Kidney capillary endothelial cell (primary cell): ENCODE measurements around the gene PALB2.
A peak's percentile ranks its signal among the peaks of the same experiment; 100 is the strongest.
"Not testable (repeated sequence)": the region's sequence is repeated elsewhere in the genome, so short reads cannot be mapped to it uniquely, and the experiment has no call there.

ENCODE experiments used
- DNase-seq: peaks from one replicate; pipeline ENCODE4 v3.0.0-alpha.2; 2018; ENCODE audit warnings: low spot score

The PALB2 gene

DNA sequence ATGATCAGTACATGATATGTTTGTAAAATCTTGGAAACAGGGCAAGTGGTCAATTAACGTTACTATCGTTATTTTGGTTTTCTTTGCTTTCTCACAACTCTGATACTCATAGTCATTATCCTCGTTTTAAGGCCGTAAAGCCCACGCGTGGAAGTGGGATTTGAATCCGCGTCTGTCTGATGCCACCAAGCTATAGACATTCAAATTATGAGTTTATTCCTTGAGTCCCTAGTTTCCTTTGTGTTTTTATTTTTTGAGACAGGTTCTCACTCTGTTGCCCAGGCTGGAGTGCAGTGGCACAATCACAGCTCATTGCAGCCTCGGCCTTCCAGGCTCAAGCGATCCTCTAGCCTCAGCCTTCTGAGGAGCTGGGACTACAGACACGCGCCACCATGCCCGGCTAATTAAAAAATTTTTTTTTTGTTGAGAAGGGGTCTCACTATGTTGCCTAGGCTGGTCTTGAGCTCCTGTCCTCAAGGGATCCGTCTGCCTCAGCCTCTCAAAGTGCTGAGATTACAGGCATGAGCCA, 1.2 kb upstream of the PALB2 start:
- no peak for DNase-seq

DNA sequence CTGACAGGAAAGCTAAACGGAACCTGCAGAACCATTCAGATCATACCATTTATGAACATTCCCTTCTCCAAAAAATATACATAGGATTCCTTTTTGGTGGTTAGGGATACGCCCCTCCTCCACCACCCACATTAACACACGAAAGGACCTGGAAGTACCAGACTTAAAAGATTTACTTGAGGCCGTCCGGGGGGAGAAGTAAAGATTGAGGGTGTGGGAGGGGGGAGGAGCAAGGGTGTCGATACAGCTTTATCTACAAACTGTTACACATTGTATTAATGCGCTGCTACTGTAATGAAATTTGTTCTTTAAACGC, 537 bp downstream of the PALB2 start:
- peak; percentile 5 for DNase-seq

DNA sequence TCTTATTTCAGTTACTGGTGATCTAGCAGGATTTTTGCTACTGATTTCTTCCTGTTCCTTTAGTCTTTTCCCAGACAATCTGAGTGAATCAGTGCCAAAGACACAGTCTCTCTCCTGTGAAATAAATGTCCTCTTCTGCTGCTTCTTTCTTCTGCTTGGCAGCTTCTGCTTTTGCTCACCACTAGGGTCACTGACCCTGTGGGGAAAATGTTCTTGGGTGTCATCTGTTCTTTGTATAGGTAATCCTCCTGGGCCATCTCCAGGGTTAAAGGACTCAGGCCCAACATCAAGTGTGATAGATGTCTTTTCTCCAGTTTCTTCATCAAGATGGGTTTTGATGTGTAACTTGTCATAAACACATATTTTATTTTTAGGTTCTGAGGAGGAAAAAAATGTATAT, 5.2 kb downstream of the PALB2 start:
- DNase-seq = no peak

GRCh38 chr16:23634461-23635036, 6.6 kb downstream of the PALB2 start:
- no peak for DNase-seq

DNA sequence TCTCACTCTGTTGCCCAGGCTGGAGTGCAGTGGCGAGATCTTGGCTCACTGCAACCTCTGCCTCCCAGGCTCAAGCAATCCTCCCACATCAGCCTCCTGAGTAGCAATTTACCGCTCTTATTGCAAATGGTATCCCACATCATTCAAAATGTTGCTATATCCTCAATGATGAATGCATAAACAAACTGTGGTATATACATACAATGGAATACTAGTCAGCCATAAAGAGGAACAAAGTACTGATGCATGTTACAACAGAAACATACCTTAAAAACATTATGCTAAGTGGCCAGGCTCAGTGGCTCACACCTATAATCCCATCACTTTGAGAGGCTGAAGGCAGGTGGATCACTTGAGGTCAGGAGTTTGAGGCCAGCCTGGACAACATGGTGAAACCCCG, 9.2 kb downstream of the PALB2 start:
- not testable (repeated sequence) for DNase-seq

- no peak for DNase-seq
Observed at GRCh38 chr16:23629516-23629915, 11.6 kb downstream of the PALB2 start.

- no peak for DNase-seq
Observed at GRCh38 chr16:23624092-23624491, 17.0 kb downstream of the PALB2 start.

DNA sequence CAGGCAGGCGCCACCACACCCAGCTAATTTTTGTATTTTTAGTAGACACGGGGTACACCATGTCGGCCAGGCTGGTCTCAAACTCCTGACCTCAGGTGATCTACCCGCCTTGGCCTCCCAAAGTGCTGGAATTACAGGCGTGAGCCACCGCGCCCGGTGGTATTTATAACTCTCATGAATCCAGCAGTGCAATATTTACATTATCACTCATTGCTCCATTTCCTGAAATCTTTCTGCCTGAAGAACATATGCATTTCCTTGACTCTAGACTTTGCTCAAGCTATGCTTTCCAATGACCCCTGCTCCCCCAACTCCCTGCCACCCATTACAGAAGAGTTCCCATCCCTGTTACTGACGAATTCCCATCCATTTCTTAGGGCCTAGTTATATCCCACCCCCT, 25.3 kb downstream of the PALB2 start:
- DNase-seq = no peak

GRCh38 chr16:23611936-23612335, 29.2 kb downstream of the PALB2 start:
- no peak for DNase-seq

GRCh38 chr16:23610905-23611304, 30.2 kb downstream of the PALB2 start:
- not testable (repeated sequence) for DNase-seq

DNA sequence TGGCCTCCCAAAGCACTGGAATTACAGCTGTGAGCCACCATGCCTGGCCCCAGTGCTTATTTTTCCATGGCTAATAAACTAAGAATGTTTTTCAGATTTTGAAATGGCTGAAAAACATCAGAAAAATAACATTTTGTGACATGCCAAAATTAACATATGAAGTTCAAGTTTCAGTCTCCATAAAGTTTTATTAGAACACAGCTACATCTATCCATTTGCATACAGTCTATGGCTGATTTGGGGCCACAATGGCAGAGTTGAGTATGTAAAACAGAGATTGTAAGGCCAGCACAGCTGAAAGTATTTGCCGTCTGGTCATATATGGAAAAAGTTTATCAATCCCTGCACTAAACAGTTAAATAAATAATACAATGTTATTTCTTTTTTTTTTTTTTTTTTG, 31.2 kb downstream of the PALB2 start:
- no peak for DNase-seq

DNA sequence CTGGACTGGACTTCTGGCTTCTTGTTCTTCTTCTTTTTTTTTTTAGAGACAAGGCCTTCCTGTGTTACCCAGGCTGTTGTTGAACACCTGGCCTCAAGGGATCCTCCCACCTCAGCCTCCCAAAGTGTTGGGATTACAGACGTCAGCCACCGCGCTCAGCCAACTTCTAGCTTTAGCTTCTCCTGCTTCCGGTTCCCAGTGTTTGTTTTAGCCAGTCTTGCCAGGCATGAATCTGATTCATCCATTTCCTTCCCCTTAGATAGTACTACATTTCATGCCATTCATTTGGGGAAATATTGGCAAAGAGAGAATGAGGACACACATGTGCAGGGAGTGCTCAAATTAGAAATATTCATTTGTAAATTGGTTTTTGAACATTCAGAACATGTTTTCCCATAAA, 32.9 kb downstream of the PALB2 start:
- peak; percentile 76 for DNase-seq

DNA sequence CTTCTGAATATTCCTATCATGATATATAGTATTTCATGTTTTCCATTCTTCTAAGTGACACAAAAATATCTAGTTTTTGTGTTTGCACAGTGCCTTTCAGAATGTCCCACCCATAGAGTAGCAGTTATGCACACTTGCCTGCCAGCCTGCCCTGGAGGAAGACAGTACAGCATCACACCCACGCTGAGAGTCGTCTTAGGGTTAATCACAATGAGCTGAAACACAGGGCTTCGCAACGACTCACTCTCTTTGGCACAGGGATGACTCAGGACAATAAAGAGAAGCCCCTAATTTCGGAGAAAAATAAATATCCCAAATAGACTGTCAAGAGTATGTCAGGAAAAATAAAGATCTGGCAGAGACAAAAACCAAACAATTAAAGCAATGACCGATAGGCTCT, 33.4 kb downstream of the PALB2 start:
- peak; percentile 53 for DNase-seq

DNA sequence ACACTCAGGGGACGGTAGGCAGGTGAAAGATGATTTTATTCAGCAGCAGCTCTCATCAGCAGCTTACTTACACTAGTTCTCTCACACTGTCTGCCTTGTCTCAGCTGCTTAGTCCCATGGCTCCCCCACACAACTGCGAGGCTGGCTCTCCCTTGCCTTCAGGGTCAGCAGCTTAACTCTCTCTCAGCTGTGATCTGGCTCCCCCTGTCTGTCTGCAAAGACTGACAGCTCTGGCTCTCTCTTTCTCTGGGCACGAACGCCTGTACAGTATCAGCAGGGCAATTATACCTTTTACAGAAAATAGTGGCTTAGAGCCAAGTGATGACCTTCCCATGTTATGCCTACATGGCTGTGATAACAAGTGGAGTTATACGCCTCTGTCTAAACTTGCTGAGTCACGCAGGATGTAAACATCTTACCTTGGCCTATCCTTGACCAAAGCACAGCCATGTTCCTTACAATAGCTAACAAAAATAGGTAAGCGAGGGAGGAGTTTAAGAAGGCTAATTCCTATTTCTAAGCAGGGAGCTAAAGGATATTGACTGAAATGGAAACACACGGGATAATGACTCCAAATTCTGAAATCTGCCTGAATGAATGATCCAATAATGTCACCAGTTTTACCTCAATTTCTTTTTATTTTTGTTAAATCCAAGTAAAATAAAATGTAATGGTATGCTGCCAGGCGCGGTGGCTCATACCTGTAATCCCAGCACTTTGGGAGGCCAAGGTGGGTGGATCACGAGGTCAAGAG, 43.9 kb downstream of the PALB2 start:
- peak; percentile 21 for DNase-seq

DNA sequence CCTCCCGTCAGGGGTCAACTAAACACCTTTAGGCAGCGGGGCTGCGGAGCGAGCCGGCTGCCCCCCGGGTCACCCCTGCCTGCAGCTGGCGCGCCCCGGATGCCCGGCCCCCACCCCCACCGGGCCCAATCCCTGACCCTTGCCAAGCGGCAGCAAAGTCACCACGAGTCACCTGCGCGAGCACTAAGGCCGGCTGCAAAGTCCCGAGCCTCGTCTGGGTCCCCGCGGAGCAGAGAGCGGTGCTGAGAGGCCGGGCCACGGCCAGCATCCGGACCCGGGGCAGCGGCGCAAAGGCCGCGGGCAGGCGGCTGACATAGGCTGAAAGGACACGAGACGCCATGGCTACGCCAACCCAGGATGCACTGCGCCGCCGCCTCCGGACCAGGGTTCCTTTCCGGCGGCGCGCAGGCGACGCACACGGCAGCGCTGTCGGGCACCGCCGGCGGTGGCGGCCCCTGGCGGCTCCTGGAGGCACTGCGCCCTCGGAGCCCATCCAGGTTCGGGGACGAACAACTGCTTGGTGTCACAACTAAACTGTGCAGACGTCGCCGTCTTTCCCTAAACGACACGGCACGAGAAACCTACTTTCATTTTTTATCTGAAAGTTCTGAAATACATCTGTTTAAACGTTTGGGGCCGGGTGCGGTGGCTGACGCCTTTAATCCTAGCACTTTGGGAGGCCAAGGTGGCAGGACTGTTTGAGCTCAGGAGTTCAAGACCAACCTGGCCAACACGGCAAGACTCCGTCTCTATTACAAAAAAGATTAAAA, 45.0 kb downstream of the PALB2 start, which contains the start of gene NDUFAB1:
TSS of gene NDUFAB1 (minus strand) at position 366 of the 770 bp plus-strand sequence. CDS start at position 340, 26 bp downstream.
- peak; percentile 91 for DNase-seq

DNA sequence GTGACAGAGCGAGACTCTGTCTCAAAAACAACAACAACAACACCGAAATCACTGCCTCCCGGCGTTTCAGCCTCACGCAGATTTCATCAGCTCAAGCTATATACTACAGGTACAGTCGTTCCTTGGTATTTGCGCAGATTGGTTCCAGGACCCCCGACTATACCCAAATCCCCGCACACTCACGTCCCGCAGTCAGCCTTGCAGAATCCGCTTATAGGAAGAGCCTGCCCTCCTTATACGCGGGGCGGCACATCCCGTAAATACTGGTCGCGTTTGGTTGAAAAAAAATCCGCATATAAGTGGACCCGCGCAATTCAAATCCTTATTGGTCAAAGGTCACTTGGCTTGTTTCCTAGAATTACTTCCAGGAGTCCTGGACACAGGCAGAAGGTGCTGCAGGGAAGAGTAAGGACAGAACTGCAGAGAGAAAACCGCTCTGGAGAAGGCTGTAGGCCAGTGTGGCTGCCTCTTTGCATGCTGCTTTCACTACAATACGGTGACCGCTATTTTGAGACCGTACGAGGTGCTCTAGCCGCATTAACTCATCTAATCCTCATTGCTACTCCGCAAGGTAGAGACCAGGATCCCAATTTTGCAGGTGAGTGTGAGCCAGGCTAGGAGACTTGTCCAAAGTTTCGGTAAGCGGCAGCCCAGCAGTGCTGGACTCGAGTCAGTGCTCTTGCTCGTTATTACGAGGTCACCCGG, 45.7 kb downstream of the PALB2 start:
- DNase-seq = peak; percentile 12

DNA sequence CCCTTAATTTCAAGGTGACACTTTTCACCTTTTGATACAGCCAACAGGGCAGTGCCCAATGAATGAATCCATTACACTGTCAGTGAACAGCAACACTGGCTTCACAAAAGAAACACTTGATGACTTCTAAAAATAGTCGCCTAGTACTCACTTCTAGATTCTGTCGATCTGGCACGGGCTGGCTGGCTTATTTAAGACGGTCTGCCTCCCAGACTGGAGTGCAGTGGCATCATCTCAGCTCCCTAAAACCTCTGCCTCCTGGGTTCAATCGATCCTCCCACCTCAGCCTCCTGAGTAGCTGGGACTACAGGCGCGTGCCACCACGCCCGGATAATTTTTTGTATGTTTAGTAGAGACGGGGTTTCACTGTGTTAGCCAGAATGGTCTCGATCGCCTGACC, 46.9 kb downstream of the PALB2 start:
- no peak for DNase-seq

DNA sequence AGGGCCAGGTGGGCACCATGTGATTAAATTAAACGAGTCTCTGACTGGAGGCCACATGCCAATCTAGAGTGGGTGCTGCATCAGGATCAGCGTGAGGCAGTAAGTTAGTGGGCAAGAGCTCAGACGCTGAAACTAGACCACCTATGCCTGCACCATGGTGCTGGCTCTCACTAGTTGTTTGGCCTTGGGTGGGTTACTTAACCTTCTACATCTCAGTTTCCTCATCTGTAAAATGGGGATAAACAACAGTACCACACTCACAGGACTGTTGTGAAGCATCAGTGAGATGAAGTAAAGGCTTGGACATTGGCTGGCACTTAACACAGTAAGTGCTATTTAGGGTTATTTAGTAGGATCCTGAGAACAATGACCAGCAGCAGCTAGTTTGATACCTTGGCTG, 50.9 kb downstream of the PALB2 start:
- DNase-seq = no peak

DNA sequence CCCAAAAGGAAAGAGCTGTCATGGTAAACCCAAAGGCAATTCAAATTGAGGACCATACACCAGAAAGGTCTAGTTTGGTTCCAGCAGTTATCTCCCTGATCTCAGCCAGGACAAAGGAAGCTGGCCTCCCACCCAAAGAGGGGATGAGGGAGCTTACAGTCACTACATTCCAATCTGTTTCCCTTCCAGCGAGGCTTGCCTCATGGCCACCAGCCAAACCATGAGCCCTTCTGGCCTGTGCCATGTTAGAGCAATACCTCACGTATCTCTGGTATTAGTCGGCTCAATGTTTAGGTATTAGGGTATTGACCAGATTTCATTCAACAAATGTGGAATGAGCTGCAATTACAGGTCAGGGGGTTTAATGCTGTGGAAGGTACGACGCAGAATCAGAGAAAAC, 53.4 kb downstream of the PALB2 start:
- no peak for DNase-seq

DNA sequence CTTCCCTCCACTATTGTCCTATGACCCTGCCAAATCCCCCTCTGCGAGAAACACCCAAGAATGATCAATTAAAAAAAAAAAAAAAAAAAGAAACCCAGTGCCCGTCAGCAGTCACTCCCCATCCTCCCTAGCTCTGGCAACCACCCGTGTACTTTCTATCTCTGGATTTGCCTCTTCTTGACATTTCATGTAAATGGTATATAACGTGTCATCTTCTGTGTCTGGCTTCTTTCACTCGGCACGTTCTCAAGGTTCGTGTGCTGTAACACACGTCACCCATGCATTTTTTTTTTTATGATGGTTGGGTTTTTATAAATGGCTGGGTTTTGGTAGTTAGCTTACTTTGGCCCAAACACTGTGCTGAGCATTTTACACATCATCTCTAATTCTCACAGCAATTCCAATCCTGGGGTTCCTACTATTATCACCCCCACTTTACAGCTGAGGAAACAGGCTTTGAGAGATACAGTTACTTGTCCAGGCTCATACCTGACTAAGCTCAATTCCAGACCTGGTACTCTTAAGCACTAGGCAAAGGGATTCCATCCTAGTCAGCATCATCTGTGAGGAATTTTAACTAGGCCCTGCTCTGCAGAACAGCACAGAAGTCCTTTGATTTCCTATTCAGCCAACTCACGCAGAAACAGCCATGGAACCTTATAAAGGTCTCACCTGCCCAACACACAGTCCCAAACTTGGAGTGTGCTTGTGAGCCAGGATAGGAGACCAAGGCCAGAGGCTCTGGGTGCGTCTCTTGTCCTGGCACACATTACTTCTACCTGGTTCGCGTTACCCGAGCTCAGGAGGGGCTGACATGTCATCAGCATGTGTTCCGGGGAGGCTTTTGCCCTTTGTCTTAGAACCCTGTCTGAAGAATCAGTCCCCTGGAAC, 56.7 kb downstream of the PALB2 start:
- DNase-seq = no peak

DNA sequence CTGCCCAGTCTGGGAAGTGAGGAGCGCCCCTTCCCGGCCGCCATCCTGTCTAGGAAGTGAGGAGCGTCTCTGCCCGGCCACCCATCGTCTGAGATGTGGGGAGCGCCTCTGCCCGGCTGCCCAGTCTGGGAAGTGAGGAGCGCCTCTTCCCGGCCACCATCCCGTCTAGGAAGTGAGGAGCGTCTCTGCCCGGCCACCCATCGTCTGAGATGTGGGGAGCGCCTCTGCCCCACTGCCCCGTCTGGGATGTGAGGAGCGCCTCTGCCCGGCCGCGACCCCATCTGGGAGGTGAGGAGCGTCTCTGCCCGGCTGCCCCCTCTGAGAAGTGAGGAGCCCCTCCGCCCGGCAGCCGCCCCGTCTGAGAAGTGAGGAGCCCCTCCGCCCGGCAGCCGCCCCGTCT, 57.8 kb downstream of the PALB2 start:
- not testable (repeated sequence) for DNase-seq
